GM18502 (cell line): ENCODE measurements around the gene TRIM69.
"Not testable (repeated sequence)": the region's sequence is repeated elsewhere in the genome, so short reads cannot be mapped to it uniquely, and the experiment has no call there.

ENCODE experiments used
- ATAC-seq: cut with Tn5 transposase; IDR thresholded peaks from one replicate; pipeline ENCODE4 v1.9.1; 2021; ENCODE audit warnings: mild to moderate bottlenecking; ENCODE audit not compliant: unreplicated experiment, poor library complexity

TRIM69 gene

GRCh38 chr15:44715142-44715796 lies 21.1 kb upstream of the TRIM69 start:
- ATAC-seq = no peak

GRCh38 chr15:44715797-44716334 lies 20.5 kb upstream of the TRIM69 start:
- ATAC-seq = no peak

- ATAC-seq = no peak
Measured at GRCh38 chr15:44716983-44717602, 19.2 kb upstream of the TRIM69 start.

- no peak for ATAC-seq
Measured at GRCh38 chr15:44718180-44718926, 18.0 kb upstream of the TRIM69 start.

GRCh38 chr15:44718927-44719292 lies 17.4 kb upstream of the TRIM69 start:
- no peak for ATAC-seq

GRCh38 chr15:44719293-44719999 lies 16.9 kb upstream of the TRIM69 start:
- peak; percentile 49 for ATAC-seq

GRCh38 chr15:44720000-44720435 lies 16.3 kb upstream of the TRIM69 start:
- not testable (repeated sequence) for ATAC-seq

GRCh38 chr15:44720460-44721176 lies 15.7 kb upstream of the TRIM69 start:
- ATAC-seq = no peak

- ATAC-seq = no peak
Measured at GRCh38 chr15:44722011-44722410, 14.3 kb upstream of the TRIM69 start.

- no peak for ATAC-seq
Measured at GRCh38 chr15:44726136-44726535, 10.2 kb upstream of the TRIM69 start.

- peak; percentile 48 for ATAC-seq
Measured at GRCh38 chr15:44726568-44727484, 9.5 kb upstream of the TRIM69 start.

GRCh38 chr15:44727485-44728231 lies 8.7 kb upstream of the TRIM69 start:
- no peak for ATAC-seq

GRCh38 chr15:44728232-44728575 lies 8.1 kb upstream of the TRIM69 start:
- ATAC-seq = not testable (repeated sequence)

- ATAC-seq = peak; percentile 73
Measured at GRCh38 chr15:44728576-44729407, 7.5 kb upstream of the TRIM69 start.

- ATAC-seq = no peak
Measured at GRCh38 chr15:44729408-44730127, 6.8 kb upstream of the TRIM69 start.

GRCh38 chr15:44734839-44735481 lies 1.4 kb upstream of the TRIM69 start:
- ATAC-seq = no peak
